Fibroblast of skin of left biceps (primary cell): ENCODE data around the gene ACBD4.

ENCODE experiments used
- DNase-seq, 2 experiments: peaks; one replicate each; pipeline ENCODE4 v3.0.0-alpha.2; 2013; ENCODE audit warnings: low read depth in 2 of 2

The ACBD4 gene

DNA sequence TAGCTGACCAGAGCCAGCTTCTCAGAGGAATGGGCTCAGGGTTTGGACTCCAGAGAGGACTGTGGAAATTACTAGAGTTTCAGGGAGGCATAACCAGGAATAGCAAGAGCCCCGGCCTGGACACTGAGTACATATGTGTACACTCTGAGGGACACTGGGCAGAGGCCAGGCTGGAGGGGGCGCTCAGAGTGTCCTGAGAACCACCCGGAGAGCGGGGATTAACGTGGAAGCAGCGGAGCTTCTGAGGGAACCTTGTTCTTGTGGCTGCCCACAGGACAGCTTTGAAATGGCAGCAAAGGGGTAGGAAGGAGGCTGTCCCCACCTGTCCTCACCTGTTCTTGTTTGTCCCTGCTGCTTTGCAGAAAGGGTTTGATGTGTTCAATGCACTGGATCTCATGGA is 31.0 kb upstream of the ACBD4 start:
- no peak for DNase-seq

GRCh38 chr17:45104907-45105624 is 30.4 kb upstream of the ACBD4 start:
- DNase-seq: no peak

DNA sequence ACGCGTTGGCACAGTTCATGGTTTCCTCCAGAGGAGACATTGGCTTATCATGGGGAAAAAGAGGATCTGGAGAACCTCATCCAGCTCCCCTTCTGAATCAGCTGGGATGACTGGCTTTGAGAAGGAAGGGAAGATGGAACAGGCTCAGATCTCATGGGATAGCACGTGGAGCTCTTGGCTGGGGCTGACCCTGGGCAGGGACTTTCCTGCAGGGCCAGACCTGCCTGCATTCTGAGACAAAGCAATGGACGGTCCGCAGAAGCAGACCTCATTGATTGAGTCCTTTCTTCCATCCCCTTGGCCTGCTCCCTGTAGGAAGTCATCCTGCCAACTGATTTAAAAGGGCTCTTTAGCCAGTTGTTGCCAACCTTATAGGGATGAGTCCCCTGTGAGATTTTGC is 29.4 kb upstream of the ACBD4 start:
- no peak for DNase-seq

- no peak for DNase-seq
These were observed 28.9 kb upstream of the ACBD4 start for GRCh38 chr17:45106582-45106981.

- no peak for DNase-seq
These were observed 28.0 kb upstream of the ACBD4 start for GRCh38 chr17:45107293-45108010.

- no peak for DNase-seq
These were observed 27.4 kb upstream of the ACBD4 start for GRCh38 chr17:45108051-45108450.

- no peak for DNase-seq
These were observed 26.6 kb upstream of the ACBD4 start for GRCh38 chr17:45108595-45109521.

GRCh38 chr17:45110676-45111611 is 24.5 kb upstream of the ACBD4 start:
- no peak for DNase-seq

DNA sequence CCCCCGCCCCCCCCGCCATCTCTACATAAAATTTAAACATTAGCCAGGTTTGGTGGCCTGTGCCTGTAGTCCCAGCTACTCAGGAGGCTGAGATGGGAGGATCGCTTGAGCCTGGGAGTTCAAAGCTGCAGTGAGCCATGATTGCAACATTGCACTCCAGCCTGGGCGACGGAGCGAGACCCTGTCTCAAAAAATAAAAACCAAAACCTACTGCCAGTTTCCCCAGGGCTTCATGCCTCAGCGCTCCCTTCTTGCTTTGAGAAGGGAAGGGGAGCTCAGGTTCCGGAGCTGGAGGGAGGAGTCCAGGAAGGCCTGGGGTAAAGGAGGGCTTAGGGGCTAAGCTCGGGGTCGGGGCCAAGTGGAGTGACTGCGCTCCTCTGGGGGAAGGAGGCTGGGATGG is 23.6 kb upstream of the ACBD4 start:
- no peak for DNase-seq

- no peak for DNase-seq
These were observed 22.7 kb upstream of the ACBD4 start for GRCh38 chr17:45112559-45113423.

GRCh38 chr17:45113424-45113754 is 22.1 kb upstream of the ACBD4 start:
- no peak for DNase-seq

GRCh38 chr17:45114117-45114932 is 21.2 kb upstream of the ACBD4 start:
- DNase-seq: no peak

DNA sequence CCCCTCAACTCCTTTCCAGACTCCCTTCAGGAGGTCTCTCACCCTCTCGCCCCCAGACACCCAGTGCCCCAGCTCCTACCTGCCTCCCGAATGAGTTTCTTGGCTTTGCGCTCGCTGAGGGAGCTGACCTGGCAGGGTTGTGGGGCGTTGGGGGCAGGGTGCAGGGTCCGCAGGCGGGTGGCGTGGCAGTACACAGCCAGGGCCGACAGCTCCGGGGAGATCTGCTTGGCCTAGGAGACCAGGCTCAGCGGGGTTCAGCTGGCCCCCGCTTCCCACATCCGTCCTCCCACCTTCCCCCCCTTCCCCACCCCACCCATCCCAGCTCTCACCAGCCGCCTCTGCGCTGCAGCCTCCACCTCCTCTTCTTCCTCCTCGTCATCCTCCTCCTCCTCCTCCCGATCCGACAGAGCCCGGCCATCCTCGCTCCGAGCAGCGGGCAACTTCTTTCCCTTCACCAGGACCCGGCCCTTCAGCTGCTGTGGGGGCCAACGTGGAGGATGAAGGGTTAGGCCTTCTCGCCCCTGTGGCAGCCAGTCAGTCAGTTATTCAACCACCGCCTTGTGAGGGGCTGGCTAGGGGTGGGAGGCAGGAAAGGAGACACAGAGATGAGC is 20.4 kb upstream of the ACBD4 start:
- DNase-seq: no peak

DNA sequence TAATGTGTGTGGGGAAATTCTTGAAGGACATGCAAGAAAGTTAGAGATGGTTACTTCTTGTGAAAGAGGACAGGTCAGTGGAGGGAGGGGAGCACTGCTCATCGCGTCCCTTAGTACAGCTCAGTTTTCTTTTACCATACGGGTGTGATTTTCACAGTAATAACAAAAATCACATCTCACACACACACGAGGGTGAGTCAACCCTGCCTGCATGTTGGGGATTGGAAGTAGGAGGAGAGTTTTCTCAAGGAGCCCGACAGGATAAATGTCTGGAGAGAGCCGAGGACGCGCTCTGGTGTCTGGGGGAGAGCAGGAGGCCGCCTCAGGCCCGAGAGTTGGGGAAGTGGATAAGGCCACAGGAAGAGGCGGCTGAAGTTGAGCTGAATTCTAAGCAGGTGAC is 19.6 kb upstream of the ACBD4 start:
- DNase-seq: no peak

DNA sequence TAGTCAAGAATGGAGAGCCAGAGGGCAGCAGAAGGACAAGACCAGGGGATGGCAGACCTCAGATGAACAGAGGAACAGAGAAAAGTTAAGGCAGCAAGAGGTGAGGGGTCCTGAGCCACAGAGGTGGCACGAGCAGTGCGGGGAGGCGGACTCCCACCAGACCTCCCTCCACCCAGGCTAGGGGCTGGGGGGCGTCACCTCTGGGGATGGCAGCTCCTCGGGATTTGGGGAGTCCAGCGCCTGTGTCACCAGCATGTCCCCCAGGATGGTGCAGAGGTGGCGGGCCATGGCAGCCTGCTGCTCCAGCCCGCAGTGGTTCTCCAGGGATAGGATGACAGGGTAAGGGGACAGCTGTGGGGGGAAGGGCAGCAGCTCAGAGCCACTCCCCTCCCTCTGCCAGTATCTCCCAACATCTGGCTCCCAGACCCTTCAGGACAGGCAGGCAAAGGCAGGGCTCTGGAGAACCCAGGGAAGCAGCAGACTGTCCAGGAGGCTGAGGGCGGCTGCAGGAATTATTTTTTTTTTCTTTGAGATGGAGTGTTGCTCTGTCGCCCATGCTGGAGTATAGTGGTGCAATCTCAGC is 19.0 kb upstream of the ACBD4 start:
- no peak for DNase-seq

DNA sequence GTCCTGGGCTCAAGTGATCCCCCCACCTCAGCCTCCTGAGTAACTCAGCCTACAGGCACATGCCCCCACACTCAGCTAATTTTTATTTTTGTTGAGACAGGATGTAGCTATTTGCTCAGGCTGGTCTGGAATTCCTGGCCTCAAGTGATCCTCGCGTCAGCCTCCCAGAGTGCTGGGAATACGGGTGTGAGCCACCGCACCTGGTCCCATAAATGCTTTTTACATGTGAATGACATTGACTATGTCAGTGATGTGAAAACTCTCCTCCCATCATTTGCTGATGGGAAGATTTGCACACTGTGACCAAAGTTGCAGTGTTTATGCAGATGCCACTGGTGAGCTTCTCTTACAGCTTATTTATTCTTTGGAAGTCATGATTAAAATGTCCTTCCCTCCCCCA is 18.2 kb upstream of the ACBD4 start:
- no peak for DNase-seq

DNA sequence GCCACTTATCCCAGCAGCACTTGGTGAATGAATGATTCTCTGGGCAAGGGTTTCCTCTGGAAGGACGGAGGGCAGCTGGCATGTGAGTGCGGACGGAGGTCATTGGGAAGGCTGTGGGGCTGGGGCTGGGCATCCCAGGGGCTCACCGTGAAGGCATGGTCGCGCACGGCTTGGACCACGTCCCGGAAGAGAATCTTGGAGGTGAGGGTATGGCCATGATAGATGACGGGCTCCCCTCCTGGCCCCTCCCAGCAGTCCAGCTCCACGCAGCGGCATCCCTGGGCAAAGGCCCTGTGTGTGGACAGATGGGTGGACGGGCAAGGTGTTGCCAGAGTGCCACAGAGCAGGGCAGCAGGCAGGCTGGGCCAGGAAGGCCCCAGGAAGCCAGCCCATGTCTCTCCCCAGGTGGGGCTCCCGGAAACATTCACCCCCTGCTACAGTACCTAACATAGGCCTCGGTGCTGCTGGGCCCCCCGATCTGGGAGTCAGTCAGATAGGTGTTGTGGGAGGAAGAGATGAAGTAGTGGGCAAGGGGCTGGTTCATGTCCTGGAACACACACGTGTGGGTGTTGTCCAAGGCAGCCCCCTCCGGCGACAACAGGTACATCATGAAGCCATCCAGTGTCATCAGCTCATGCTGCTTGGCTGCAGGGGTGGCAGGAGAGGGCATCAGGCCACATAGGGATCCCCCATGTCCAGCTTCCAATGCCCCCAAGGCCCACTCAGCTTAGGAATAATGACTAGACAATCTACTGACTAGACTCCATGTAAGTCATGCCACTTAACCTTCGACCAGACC is 17.4 kb upstream of the ACBD4 start:
- DNase-seq: no peak

GRCh38 chr17:45118691-45119090 is 16.8 kb upstream of the ACBD4 start:
- DNase-seq: no peak
